Activated naive CD4-positive, alpha-beta T cell treated with anti-CD3 and anti-CD28 coated beads, Interleukin-2, amount 50 U/mL, for 16 hours (primary cell): Measurements from ENCODE around the gene DBN1.
A peak's percentile ranks its signal among the peaks of the same experiment; 100 is the strongest.

Source experiments
- DNase-seq: peaks from one replicate; pipeline ENCODE4 v3.0.0-alpha.2; 2020

Gene DBN1

GRCh38 chr5:177440990-177441780 lies 32.2 kb downstream of the DBN1 start:
- no peak for DNase-seq

DNA sequence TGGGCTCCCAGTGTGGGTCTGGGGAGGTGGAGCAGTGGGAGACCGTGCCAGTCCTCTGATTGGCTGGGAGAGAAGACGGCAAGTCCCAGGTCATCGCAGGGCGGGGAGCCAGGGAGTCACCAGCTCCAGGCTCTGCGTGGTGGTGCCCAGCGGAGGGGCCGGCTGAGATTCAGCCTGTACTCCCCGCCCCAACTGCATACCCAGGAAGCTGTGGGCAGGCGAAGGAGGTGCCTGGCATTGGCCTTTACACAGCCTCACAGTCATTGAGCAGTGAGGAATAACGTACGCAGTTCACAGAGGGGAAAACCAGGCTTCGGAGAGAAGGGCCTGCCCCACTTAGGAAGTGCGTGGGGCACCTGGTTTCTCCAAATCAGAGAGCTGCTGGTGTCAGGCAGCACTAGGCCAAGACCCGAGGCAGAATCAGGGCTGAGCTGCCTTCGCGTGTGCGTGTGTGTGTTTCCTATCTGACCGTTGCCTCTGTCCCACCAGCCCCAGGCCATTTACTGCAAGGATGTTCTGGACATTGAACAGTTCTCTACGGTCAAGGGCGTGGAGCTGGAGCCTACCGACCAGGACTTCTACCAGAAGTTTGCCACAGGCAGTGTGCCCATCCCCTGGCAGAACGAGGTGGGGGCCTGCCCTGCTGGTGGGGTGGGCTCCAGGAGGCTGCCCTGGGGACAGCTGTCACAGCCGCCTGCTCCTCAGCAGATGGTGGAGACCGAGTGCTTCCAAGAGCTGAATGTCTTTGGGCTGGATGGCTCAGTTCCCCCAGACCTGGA lies 33.0 kb downstream of the DBN1 start:
- DNase-seq, result peak; percentile 43

GRCh38 chr5:177439518-177440053 lies 33.8 kb downstream of the DBN1 start:
- no peak for DNase-seq

- no peak for DNase-seq
Observed at GRCh38 chr5:177438468-177438867, 35.0 kb downstream of the DBN1 start.

DNA sequence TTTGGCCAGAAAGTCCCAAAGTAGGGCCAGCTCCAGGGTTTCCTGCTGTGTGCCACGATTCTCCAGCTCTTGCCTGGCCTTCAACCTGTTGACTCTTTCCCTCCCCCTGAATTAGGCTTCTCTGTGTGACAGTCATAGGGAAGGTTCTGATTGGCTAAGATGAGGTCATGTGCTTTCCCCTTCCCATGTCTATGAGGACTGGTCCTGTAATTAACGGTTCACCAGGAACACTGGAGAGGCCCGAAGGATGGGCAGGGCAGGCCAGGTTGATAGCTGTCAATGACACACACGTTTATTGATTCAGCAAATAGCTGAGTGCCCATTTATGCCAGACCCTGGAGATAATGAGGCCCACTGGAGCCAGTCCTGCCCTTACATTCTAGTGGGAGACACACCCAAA lies 35.8 kb downstream of the DBN1 start:
- no peak for DNase-seq

GRCh38 chr5:177435847-177436536 lies 37.4 kb downstream of the DBN1 start:
- no peak for DNase-seq

DNA sequence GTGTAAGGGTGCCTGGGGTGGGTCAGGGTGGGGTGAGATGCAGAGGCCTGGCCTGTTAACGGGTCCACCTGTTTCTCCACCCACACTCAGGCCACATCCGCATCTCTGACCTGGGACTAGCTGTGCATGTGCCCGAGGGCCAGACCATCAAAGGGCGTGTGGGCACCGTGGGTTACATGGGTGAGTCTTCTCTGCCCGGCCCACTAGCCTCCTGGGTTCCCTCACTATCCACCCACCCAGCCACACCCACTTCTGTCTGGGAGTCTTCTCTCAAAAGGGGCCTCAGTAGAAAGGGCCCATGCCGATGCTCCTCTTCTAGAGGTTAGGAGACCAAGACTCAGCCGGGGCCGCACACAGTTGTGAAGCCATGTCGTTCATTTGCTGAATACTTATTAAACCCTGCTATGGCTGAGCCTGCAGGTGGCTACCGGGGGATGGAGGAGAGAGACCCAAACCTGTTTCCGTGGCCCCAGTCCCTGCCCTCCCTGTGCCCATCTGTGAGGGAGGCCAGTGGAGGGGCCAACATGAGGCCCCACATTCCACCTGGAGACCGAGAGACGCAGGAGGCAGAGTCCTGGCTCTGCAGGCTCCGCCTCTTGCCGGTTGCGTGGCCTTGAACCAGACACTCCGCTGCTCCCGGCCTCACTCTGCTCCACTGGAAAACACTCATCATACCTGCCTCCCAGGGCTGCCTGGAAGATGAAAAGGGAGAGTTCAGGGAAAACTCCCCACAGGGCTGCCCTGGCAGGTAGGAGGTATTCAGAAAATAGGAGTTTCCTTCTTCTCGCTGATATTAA lies 38.3 kb downstream of the DBN1 start:
- DNase-seq, result no peak

- DNase-seq, result peak; percentile 65
Observed at GRCh38 chr5:177434437-177434836, 39.0 kb downstream of the DBN1 start.

DNA sequence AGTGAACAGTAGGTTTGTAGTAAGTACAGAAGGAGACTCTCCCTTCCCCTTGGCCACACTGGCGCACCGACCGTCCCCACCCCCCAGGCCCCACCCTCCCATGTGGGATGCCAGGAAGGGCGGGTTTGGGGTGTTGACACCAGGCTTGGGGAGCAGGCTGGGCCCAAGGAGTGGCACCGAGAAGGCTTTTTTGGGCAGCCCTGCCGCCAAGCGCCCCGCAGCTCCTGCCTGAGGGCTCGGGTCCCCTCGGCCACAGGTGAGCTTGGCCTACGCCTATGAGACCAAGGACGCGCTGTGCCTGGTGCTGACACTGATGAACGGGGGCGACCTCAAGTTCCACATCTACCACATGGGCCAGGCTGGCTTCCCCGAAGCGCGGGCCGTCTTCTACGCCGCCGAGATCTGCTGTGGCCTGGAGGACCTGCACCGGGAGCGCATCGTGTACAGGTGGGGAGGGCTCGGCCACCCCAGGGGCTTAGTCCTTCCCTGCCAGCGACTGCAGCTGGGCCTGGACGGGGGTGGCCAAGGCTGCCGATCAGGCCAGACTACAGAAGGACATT lies 39.7 kb downstream of the DBN1 start:
- no peak for DNase-seq

- DNase-seq, result no peak
Observed at GRCh38 chr5:177432839-177433657, 40.4 kb downstream of the DBN1 start.

- DNase-seq, result peak; percentile 54
Observed at GRCh38 chr5:177432143-177432838, 41.1 kb downstream of the DBN1 start.

DNA sequence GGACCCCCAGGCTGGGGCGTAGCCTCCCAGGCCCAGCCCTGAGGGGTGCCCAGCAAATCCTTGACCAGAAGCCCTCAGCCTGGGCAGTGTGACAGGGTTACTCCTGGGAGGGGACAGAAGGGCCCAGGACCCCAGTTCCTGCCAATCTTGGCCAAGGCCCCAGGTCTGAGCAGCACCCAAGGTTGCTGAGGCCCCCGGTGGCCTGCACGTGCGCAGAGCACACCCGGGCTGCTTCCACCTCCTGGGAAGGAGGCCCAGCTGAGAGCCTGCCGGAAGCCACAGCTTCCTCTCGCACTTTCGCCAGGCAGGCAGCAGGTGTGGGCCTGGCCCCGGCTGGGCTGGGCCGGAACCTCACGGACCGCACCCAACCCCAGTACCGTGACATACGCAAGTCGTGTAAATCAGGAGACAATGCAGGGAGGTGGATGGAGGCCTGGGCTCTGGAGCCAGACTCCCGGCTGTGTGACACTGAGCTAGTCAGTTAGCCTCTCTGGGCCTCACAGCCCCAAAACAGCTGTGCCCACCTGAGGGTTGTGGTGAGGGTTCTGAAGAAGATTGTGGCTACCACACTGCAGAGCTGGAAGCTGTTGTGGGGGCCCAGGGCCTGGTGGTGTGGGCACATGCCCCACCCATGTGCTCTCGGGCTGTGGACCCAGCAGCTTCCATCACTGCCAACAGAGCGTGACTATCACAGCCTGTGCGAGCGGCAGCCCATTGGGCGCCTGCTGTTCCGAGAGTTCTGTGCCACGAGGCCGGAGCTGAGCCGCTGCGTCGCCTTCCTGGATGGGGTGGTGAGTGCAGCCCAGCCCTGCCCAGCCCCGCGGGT lies 41.9 kb downstream of the DBN1 start:
- peak; percentile 58 for DNase-seq

DNA sequence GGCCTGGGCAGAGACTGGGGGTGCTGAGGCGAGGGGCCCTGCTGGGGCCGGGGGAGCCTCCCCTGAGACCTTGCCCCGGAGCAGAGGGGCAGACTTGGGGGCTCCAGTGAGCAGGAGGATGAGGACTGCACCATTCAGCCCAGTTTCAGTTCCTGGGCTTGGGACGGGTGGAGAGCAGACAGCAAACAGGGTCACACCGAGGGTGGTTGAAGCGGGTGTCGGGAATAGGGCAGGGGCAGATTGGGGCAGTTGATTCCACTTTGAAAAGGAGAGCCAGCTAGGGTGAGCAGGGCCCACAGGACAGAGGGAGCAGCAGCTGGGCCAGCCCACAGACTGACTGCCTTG lies 42.5 kb downstream of the DBN1 start:
- DNase-seq, result no peak

DNA sequence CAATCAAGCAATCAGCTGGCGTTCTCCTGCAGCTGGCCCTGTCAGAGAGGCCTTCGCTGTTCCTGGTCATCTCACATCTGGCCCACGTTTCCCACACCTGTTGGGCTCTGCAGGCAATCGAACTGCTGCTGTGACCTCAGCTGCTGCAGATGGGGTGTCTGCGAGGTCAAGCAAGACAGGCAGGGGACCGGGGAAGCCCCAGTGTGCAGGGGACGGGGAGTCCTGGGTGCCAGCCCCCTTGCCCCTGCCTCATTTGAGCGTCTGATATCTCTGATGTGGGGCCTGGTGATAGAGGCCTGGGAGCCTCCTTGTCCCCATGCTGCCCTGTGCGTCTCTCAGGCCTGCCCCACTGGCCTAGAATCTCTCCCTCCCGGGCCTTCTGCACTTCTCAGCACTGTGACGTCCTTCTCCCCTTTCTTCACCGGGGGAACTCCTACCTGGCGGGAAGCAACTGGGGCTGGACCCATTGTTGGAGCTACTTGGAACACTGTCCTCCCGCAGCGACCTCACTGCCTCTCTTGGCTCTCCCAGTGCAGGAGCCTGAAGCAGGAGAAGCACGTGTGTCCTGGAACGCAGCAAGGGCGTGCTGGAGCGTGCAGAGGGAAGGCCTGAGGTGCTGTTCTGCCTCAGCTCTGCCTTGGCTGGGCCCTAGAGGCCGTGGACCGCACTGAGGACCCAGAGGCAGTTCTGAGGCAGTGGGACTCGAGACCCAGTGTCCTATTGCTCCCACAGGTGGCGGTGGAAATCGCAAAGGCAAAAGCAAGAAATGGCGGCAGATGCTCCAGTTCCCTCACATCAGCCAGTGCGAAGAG lies 43.1 kb downstream of the DBN1 start:
- no peak for DNase-seq

- DNase-seq, result peak; percentile 87
Observed at GRCh38 chr5:177429248-177430040, 44.0 kb downstream of the DBN1 start.

DNA sequence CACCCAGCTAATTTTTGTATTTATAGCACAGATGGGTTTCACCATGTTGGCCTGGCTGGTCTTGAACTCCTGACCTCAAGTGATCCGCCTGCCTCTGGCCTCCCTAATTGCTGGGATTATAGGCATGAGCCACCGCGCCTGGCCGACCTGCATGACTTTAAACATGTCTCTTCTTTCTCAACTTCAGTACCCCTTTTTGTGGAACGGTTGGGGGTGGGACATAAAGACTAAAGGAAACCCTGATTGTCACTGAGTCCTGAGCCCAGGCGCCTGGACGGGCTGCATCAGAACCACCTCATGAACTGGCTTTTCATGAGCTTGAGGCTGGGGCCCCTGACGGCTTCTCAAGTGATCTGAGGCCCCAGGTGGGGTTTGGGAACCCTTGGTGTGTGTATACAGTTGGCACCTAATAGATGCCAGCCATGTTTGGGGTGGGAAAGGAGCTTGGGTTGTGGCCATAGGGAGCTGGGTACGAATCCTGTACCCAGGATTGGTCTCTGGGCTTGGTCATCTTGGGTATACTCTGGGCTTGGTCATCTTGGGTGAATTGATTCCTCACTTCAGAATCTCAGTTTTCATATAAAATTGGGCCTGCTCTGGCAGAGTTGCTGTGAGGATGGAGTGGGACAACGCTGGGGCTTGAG lies 44.7 kb downstream of the DBN1 start:
- DNase-seq, result no peak

DNA sequence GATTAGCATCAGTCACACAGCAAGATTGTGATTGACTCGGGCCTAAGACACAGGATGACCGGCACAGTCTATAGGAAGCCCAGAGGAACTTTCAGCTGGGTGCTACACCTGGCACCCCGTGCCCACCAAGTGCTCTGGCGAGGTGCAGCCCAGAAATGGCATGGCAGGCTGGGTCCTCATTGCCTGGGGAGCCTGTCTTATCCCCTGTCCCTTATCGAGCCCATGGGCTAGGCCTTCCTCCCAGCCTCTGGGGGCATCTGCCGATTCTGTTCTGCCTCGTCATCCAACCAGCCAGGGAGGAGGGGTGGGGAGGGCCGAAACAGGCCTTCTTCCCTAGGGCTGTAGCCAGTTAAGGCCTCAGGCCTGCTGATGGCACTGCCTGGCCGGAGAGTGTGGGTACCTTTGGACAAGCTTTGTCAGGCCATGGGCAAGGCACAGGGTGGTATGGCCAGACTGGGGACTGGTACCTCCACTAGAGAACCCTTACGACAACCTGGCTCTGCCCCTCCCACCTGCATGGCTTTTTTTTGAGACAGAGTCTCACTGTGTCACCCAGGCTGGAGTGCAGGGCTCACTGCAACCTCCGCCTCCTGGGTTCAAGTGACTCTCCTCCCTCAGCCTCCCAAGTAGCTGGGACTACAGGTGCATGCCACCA lies 45.4 kb downstream of the DBN1 start:
- DNase-seq, result peak; percentile 34
